ENCODE data around the gene ENGASE. TPM values are rescaled to one million over a fixed set of nuclear protein-coding genes. Genes with fewer than 3 reads are reported as not detected.

ENGASE gene
- polyA plus RNA-seq, 4 donors, result 7.4 to 38.7 (median 21.5) TPM

- DNase-seq (ENCODE audit: low read depth in 4 of 4, low spot score in 3 of 4), result no peak
Observed at GRCh38 chr17:79039171-79039570, 35.5 kb upstream of the ENGASE start.

GRCh38 chr17:79039886-79040285 lies 34.7 kb upstream of the ENGASE start:
- DNase-seq (ENCODE audit: low read depth in 4 of 4, low spot score in 3 of 4), result no peak

GRCh38 chr17:79041041-79041570 lies 33.5 kb upstream of the ENGASE start:
- DNase-seq (ENCODE audit: low read depth in 4 of 4, low spot score in 3 of 4), result no peak

- DNase-seq (ENCODE audit: low read depth in 4 of 4, low spot score in 3 of 4), result no peak
Observed at GRCh38 chr17:79041723-79042420, 32.8 kb upstream of the ENGASE start.

GRCh38 chr17:79042421-79043190 lies 32.0 kb upstream of the ENGASE start:
- no peak for DNase-seq (ENCODE audit: low read depth in 4 of 4, low spot score in 3 of 4)

GRCh38 chr17:79043191-79043930 lies 31.3 kb upstream of the ENGASE start:
- DNase-seq (ENCODE audit: low read depth in 4 of 4, low spot score in 3 of 4), result no peak

- DNase-seq (ENCODE audit: low read depth in 4 of 4, low spot score in 3 of 4), result no peak
Observed at GRCh38 chr17:79043931-79044320, 30.7 kb upstream of the ENGASE start.

DNA sequence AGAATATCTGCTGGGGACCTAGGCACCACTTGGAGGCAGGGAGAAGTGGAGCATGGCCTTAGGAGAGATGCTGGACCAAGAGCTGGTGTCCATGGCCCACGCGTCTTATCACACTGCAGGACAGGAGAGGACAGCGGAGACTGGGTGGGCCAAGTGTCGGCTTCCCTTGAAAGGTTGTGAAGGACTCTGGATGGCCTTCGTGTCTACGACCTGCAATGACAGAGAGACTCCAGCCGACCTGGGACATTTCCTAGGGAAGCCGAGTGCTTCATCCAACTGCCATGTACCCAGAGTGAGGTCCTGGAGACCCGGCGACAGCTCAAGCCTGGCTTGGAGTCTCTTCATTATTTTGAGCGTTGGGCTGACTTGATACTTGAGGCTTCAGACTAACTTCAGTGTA lies 30.2 kb upstream of the ENGASE start:
- no peak for DNase-seq (ENCODE audit: low read depth in 4 of 4, low spot score in 3 of 4)

GRCh38 chr17:79045001-79045729 lies 29.5 kb upstream of the ENGASE start:
- DNase-seq (ENCODE audit: low read depth in 4 of 4, low spot score in 3 of 4), result no peak

- peak in 1 of 4 donors; percentile 31 for DNase-seq (ENCODE audit: low read depth in 4 of 4, low spot score in 3 of 4)
Observed at GRCh38 chr17:79045842-79046196, 28.8 kb upstream of the ENGASE start.

- no peak for DNase-seq (ENCODE audit: low read depth in 4 of 4, low spot score in 3 of 4)
Observed at GRCh38 chr17:79046197-79046915, 28.3 kb upstream of the ENGASE start.

DNA sequence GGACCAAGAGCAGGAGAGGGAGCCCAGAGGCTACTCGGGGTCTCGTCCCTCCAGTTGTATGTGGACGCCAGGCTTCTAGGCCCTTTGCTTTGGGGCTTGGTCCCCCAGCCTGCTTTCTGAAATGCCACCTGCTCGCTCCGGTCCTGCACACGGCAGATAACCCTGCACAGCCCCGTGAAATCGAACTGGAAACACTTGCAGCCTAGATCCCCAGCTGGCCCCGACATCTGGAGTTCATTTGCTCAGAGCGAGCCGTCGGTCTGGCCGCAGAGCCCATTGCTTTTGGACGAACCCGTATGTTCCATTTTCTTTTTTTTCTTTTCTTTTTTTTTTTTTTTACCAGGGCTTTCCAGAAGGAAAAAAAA lies 27.7 kb upstream of the ENGASE start:
- DNase-seq (ENCODE audit: low read depth in 4 of 4, low spot score in 3 of 4), result no peak

DNA sequence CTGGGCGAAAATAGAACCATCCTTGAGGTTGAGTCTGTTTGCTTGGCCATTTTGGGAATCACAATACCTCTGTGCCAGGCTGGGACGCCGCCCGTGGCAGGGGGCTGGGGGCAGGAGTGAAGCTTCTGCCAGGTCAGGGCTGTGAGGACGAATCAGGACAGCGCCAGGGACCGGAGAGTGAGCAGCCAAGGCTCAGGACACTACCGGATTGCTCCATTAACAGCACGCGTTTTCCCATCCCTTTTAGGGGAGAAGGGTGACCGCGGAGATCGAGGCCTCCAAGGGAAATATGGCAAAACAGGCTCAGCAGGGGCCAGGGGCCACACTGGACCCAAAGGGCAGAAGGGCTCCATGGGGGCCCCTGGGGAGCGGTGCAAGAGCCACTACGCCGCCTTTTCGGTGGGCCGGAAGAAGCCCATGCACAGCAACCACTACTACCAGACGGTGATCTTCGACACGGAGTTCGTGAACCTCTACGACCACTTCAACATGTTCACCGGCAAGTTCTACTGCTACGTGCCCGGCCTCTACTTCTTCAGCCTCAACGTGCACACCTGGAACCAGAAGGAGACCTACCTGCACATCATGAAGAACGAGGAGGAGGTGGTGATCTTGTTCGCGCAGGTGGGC lies 27.2 kb upstream of the ENGASE start:
- DNase-seq (ENCODE audit: low read depth in 4 of 4, low spot score in 3 of 4), result no peak

DNA sequence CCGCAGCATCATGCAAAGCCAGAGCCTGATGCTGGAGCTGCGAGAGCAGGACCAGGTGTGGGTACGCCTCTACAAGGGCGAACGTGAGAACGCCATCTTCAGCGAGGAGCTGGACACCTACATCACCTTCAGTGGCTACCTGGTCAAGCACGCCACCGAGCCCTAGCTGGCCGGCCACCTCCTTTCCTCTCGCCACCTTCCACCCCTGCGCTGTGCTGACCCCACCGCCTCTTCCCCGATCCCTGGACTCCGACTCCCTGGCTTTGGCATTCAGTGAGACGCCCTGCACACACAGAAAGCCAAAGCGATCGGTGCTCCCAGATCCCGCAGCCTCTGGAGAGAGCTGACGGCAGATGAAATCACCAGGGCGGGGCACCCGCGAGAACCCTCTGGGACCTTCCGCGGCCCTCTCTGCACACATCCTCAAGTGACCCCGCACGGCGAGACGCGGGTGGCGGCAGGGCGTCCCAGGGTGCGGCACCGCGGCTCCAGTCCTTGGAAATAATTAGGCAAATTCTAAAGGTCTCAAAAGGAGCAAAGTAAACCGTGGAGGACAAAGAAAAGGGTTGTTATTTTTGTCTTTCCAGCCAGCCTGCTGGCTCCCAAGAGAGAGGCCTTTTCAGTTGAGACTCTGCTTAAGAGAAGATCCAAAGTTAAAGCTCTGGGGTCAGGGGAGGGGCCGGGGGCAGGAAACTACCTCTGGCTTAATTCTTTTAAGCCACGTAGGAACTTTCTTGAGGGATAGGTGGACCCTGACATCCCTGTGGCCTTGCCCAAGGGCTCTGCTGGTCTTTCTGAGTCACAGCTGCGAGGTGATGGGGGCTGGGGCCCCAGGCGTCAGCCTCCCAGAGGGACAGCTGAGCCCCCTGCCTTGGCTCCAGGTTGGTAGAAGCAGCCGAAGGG lies 26.4 kb upstream of the ENGASE start:
- DNase-seq (ENCODE audit: low read depth in 4 of 4, low spot score in 3 of 4), result no peak

DNA sequence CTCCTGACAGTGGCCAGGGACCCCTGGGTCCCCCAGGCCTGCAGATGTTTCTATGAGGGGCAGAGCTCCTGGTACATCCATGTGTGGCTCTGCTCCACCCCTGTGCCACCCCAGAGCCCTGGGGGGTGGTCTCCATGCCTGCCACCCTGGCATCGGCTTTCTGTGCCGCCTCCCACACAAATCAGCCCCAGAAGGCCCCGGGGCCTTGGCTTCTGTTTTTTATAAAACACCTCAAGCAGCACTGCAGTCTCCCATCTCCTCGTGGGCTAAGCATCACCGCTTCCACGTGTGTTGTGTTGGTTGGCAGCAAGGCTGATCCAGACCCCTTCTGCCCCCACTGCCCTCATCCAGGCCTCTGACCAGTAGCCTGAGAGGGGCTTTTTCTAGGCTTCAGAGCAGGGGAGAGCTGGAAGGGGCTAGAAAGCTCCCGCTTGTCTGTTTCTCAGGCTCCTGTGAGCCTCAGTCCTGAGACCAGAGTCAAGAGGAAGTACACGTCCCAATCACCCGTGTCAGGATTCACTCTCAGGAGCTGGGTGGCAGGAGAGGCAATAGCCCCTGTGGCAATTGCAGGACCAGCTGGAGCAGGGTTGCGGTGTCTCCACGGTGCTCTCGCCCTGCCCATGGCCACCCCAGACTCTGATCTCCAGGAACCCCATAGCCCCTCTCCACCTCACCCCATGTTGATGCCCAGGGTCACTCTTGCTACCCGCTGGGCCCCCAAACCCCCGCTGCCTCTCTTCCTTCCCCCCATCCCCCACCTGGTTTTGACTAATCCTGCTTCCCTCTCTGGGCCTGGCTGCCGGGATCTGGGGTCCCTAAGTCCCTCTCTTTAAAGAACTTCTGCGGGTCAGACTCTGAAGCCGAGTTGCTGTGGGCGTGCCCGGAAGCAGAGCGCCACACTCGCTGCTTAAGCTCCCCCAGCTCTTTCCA lies 25.5 kb upstream of the ENGASE start:
- no peak for DNase-seq (ENCODE audit: low read depth in 4 of 4, low spot score in 3 of 4)

DNA sequence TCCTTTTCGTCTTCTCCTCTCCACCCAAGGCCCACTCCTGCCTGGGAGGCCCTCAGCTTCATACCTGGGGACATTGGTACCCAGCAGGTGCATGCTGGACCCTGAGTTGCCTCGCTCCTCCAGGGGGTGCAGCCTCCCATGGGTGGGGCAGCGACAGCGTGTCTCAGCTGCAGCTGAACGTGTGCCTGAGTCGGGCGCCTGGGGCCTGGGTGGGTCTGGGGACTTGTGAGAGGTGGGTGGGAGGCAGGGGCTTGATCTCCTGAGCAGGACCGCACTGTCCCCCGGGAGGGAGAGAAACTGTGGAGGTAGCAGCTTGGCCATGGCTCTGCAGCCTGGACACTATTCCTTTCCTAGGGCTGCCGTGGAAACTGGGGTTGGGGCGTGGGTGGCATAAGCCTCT lies 24.8 kb upstream of the ENGASE start:
- DNase-seq (ENCODE audit: low read depth in 4 of 4, low spot score in 3 of 4), result no peak

- DNase-seq (ENCODE audit: low read depth in 4 of 4, low spot score in 3 of 4), result no peak
Observed at GRCh38 chr17:79050551-79050950, 24.1 kb upstream of the ENGASE start.

DNA sequence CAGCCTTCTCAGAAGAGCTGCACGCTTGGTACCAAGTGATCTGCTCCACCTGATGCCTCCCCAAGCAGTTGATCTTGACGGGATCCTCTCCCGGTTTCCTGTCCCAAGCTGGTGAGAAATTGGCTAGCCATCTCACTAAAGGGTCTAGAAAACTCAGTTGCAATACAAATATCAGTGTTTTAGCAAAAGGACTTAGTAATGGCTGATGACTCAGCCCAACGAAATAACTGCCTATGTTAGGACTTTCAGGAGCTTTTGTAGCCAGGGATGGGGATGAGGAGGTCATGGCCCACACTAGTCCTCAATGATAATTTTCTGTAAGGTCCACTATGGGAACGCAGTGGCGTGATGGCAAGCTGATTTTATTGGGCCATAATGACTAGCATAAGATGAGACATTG lies 23.3 kb upstream of the ENGASE start:
- no peak for DNase-seq (ENCODE audit: low read depth in 4 of 4, low spot score in 3 of 4)
